Chondrocyte (in vitro differentiated cells): ENCODE data around the gene DHRS13. TPM values are rescaled to one million over a fixed set of nuclear protein-coding genes. Genes with fewer than 3 reads are reported as not detected.
"Not testable (repeated sequence)": the region's sequence is repeated elsewhere in the genome, so short reads cannot be mapped to it uniquely, and the experiment has no call there.

ENCODE experiments used
- DNase-seq: peaks from one replicate; pipeline ENCODE4 v3.0.0; 2021; ENCODE audit warnings: mixed read lengths, low spot score
- H3K27ac Mint-ChIP-seq: one replicate; pipeline ENCODE4 v1.8.0; 2021; ENCODE audit warnings: mild to moderate bottlenecking, moderate library complexity, mixed read lengths; ENCODE audit not compliant: unreplicated experiment
- H3K27me3 Mint-ChIP-seq: 2 replicates; pipeline ENCODE4 v1.8.0; 2021; ENCODE audit warnings: low read depth, mixed read lengths
- H3K36me3 Mint-ChIP-seq: 2 replicates; pipeline ENCODE4 v1.8.0; 2021; ENCODE audit warnings: low read depth, mixed read lengths
- H3K4me1 Mint-ChIP-seq: 2 replicates; pipeline ENCODE4 v1.8.0; 2021; ENCODE audit warnings: low read depth, mild to moderate bottlenecking, mixed read lengths
- H3K4me3 Mint-ChIP-seq: one replicate; pipeline ENCODE4 v1.8.0; 2021; ENCODE audit warnings: mild to moderate bottlenecking, moderate library complexity, mixed read lengths; ENCODE audit not compliant: unreplicated experiment
- H3K9me3 Mint-ChIP-seq: 2 replicates; pipeline ENCODE4 v1.8.0; 2021; ENCODE audit warnings: low read depth, mixed read lengths
- CTCF ChIP-seq: fragments of 200-600 bp; sonication (generic); IDR thresholded peaks from 2 replicates; pipeline ENCODE4 v1.5.0; 2021; ENCODE audit warnings: antibody characterized with exemption, mild to moderate bottlenecking, moderate library complexity
- microRNA-seq: library from miRNA; unstranded; fragments of <30 nt; microRNA quantifications from one replicate; pipeline ENCODE4 v1.2.0, GENCODE V29; 2020; ENCODE audit warnings: borderline number of aligned reads
- total RNA-seq: library from RNA; stranded (reverse); gene quantifications from 3 replicates; pipeline ENCODE4 v1.2.1, GENCODE V29; 2021

DHRS13 gene
- total RNA-seq, 1 donor from 2014 or later = 5.8 TPM

DNA sequence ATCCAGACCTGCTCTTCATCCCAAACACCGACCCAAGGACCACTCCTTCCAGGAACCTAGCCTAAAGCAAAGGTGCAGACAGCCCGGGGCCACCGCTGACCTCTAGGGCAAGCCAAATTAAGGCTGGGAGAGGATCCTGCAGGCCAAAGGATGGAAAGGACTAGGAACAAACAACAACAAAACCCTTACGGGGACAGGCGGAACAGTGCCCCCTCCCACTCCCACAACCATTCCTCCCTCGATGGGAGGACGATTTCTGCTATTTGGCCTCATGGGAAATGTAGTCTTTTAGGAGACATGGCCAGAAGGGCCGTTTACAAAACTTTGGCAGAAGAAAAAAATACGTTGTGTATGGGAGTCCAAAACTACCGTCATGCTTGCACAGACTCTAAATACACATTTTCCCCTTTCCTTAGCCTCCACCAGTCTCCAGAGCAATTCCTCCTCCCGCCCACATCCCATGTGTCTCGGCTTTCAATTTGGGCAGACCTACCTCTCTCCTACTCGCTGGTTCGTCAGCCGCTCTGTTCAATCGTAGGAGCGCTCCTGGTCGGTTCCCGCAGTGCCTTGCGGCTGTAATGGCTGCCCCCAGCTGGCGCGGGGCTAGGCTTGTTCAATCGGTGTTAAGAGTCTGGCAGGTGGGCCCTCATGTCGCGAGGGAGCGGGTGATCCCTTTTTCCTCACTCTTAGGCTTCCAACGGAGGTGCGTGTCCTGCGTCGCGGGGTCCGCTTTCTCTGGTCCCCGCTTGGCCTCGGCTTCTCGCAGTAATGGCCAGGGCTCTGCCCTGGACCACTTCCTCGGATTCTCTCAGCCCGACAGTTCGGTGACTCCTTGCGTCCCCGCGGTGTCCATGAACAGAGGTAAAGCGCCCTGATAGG, 48.2 kb downstream of the DHRS13 start, which contains the start of gene ERAL1:
Gene ERAL1 (plus strand): TSS at position 560 of the 879 bp plus-strand sequence. CDS start 19 bp downstream, at position 579.
- Mint-ChIP-seq H3K4me3 (peak within 1 kb of the TSS; percentile 84), H3K9me3 (no peaks in the 10 kb centered on the region)
- peak; percentile 97 for DNase-seq

DNA sequence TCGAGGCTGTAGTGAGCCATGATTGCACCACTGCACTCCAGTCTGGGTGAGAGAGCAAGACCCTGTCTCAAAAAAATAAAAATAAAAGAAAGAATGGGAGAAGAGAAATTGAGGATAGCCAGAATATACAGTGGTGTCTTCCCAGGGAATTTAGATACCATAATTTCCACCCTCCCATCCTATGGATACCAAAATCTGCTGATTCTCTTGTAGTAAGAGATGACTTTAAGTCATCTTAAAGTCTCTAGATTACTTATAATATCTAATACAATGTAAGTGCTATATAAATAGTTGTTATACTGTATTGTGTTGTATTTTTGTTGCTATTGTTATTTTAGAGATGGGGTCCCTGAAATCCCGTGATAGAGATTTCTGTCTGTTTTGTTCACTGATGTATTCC, 49.6 kb downstream of the DHRS13 start:
- no peak for DNase-seq
- Mint-ChIP-seq H3K27me3 (no peaks in the 10 kb centered on the region), H3K27ac (no peak overlapping the region), H3K36me3 (peaks cover 7% of the 10 kb centered on the region), H3K4me1 (peaks cover 17% of the 10 kb centered on the region), H3K9me3 (no peaks in the 10 kb centered on the region), H3K4me3 (no peak overlapping the region)
- TF ChIP-seq CTCF = no peak

More for the DNA sequence above, 48.2 kb downstream of the DHRS13 start, which contains the start of gene ERAL1:
- Mint-ChIP-seq H3K36me3 (peaks cover 14% of the 10 kb centered on the region), H3K4me1 (peaks cover 17% of the 10 kb centered on the region), H3K27ac (peak within 1 kb of the TSS; percentile 78), H3K27me3 (no peaks in the 10 kb centered on the region)
- peak; percentile 45 for TF ChIP-seq CTCF

- no peaks in the 10 kb centered on the region for H3K27me3 Mint-ChIP-seq
- peaks cover 2% of the 10 kb centered on the region for H3K4me1 Mint-ChIP-seq
- no peak overlapping the region for H3K4me3 Mint-ChIP-seq
- H3K36me3 Mint-ChIP-seq = no peaks in the 10 kb centered on the region
- no peak for TF ChIP-seq CTCF
- H3K9me3 Mint-ChIP-seq = no peaks in the 10 kb centered on the region
- DNase-seq = peak; percentile 5
- H3K27ac Mint-ChIP-seq = no peak overlapping the region
Observed at GRCh38 chr17:28849281-28849680, 53.6 kb downstream of the DHRS13 start.

GRCh38 chr17:28848667-28849066, 54.2 kb downstream of the DHRS13 start:
- H3K4me3 Mint-ChIP-seq, H3K9me3 Mint-ChIP-seq, H3K4me1 Mint-ChIP-seq, H3K27me3 Mint-ChIP-seq, H3K27ac Mint-ChIP-seq, H3K36me3 Mint-ChIP-seq: not testable (repeated sequence)
- TF ChIP-seq CTCF = peak; percentile 60
- DNase-seq = peak; percentile 56

Small RNA genes lying within 50 kb of the gene (microRNA-seq; reads per million reads assigned to microRNA genes)
- gene MIR451B = not detected

Other genes with a start within 250 kb of the DHRS13 start
- gene SDF2, start 241.2 kb downstream of the DHRS13 start, total RNA-seq = 53.6 to 58.2 TPM (median 57.8 TPM) in 3 replicates
- gene SUPT6H, start 240.9 kb downstream of the DHRS13 start, total RNA-seq = 63.5 to 81.5 TPM (median 63.9 TPM) in 3 replicates
- 1.4 to 2.3 TPM (median 2.0 TPM) in 3 replicates for gene PROCA1, start 191.2 kb downstream of the DHRS13 start, total RNA-seq
- gene RAB34, start 185.2 kb downstream of the DHRS13 start, total RNA-seq = 128 to 132 TPM (median 131 TPM) in 3 replicates
- gene RPL23A, start 183.1 kb downstream of the DHRS13 start, total RNA-seq = 853 to 1,026 TPM (median 884 TPM) in 3 replicates
- gene TLCD1, start 176.8 kb downstream of the DHRS13 start, total RNA-seq = 12.4 to 12.9 TPM (median 12.6 TPM) in 3 replicates
- gene NEK8, start 174.3 kb downstream of the DHRS13 start, total RNA-seq = 5.3 to 6.1 TPM (median 5.5 TPM) in 3 replicates
- 68.0 to 76.3 TPM (median 73.3 TPM) in 3 replicates for gene TRAF4, start 159.1 kb downstream of the DHRS13 start, total RNA-seq
- 18.5 to 22.7 TPM (median 21.0 TPM) in 3 replicates for gene FAM222B, start 60.3 kb downstream of the DHRS13 start, total RNA-seq
- gene ERAL1, start 48.1 kb downstream of the DHRS13 start, total RNA-seq = 31.2 to 40.5 TPM (median 31.8 TPM) in 3 replicates
- gene FLOT2, start 5.3 kb downstream of the DHRS13 start, total RNA-seq = 46.6 to 74.1 TPM (median 65.8 TPM) in 3 replicates
- 30.2 to 49.2 TPM (median 33.6 TPM) in 3 replicates for gene PHF12, start 48.4 kb upstream of the DHRS13 start, total RNA-seq
- 0.35 to 0.46 TPM in 2 of 3 replicates, not detected in the other for gene SEZ6, start 103.0 kb upstream of the DHRS13 start, total RNA-seq
- 1.5 to 2.3 TPM (median 2.2 TPM) in 3 replicates for gene PIPOX, start 140.1 kb upstream of the DHRS13 start, total RNA-seq